ENCODE data around the gene SCYL3.

GRCh38 chr1:169884634-169885033, 9.1 kb downstream of the SCYL3 start:
- no peak for TF ChIP-seq CTCF (conservative IDR thresholded peaks at IDR 0.05; ENCODE audit: low read depth, low read length)
- no peak for TF ChIP-seq EZH2 (IDR thresholded peaks at IDR 0.05; ENCODE audit: low read length, unreplicated experiment)
